GM23338 (cell line): ENCODE measurements around the gene RAD18. TPM values are rescaled to one million over a fixed set of nuclear protein-coding genes. Genes with fewer than 3 reads are reported as not detected.

Experiments
- ATAC-seq: fragments of 200-7000 bp; cut with Tn5 transposase; 3 replicates; pipeline ENCODE4 v1.9.1; 2020
- DNase-seq: peaks from one replicate; pipeline ENCODE4 v3.0.0-alpha.2; 2015; ENCODE audit warnings: low spot score
- H2AFZ ChIP-seq: fragments of 200-600 bp; sonication (generic); 2 replicates; pipeline ENCODE4 v1.8.0; 2016; ENCODE audit warnings: antibody characterized with exemption, mild to moderate bottlenecking, moderate library complexity
- H3F3A ChIP-seq: fragments of 200-600 bp; sonication (generic); replicated peaks from 2 replicates; pipeline ENCODE4 v1.8.0; 2017; ENCODE audit warnings: antibody characterized with exemption, mixed run types, low read depth
- H3K27ac ChIP-seq: fragments of 200-600 bp; sonication (generic); 2 replicates; pipeline ENCODE4 v1.6.1; 2016; ENCODE audit warnings: low read depth
- H3K27me3 ChIP-seq: fragments of 200-600 bp; sonication (generic); 2 replicates; pipeline ENCODE4 v1.8.0; 2016; ENCODE audit warnings: mild to moderate bottlenecking, mixed run types, moderate library complexity; ENCODE audit not compliant: insufficient read depth
- H3K36me3 ChIP-seq: fragments of 200-600 bp; sonication (generic); 2 replicates; pipeline ENCODE4 v1.8.0; 2016; ENCODE audit warnings: mild to moderate bottlenecking; ENCODE audit not compliant: insufficient read depth
- H3K4me1 ChIP-seq: fragments of 200-600 bp; sonication (generic); 2 replicates; pipeline ENCODE4 v1.8.0; 2016; ENCODE audit warnings: mild to moderate bottlenecking, moderate library complexity; ENCODE audit not compliant: insufficient read depth
- H3K4me2 ChIP-seq: fragments of 200-600 bp; sonication (generic); 2 replicates; pipeline ENCODE4 v1.7.1; 2017; ENCODE audit warnings: mixed run types
- H3K4me3 ChIP-seq: fragments of 200-600 bp; sonication (generic); 2 replicates; pipeline ENCODE4 v1.6.1; 2016; ENCODE audit warnings: mixed run types
- H3K79me2 ChIP-seq: fragments of 200-600 bp; sonication (generic); replicated peaks from 2 replicates; pipeline ENCODE4 v1.8.0; 2017; ENCODE audit warnings: mild to moderate bottlenecking; ENCODE audit not compliant: insufficient read depth
- H3K9me2 ChIP-seq: fragments of 200-600 bp; sonication (generic); 2 replicates; pipeline ENCODE4 v1.8.0; 2017; ENCODE audit not compliant: insufficient read depth
- H4K20me1 ChIP-seq: fragments of 200-600 bp; sonication (generic); replicated peaks from 2 replicates; pipeline ENCODE4 v1.8.0; 2017; ENCODE audit warnings: mild to moderate bottlenecking; ENCODE audit not compliant: insufficient read depth
- H3K27ac Mint-ChIP-seq: 2 replicates; pipeline ENCODE4 v1.8.0; 2020; ENCODE audit warnings: inconsistent platforms, mild to moderate bottlenecking, moderate library complexity, mixed read lengths
- H3K27me3 Mint-ChIP-seq: 3 replicates; pipeline ENCODE4 v1.8.0; 2022; ENCODE audit warnings: low read depth, mild to moderate bottlenecking, moderate library complexity, mixed read lengths, inconsistent platforms; ENCODE audit not compliant: insufficient read depth, poor library complexity
- H3K36me3 Mint-ChIP-seq: 3 replicates; pipeline ENCODE4 v1.8.0; 2021; ENCODE audit warnings: low read depth, mild to moderate bottlenecking, inconsistent platforms, moderate library complexity, mixed read lengths
- H3K4me1 Mint-ChIP-seq: 3 replicates; pipeline ENCODE4 v1.8.0; 2020; ENCODE audit warnings: mild to moderate bottlenecking, inconsistent platforms, mixed read lengths
- H3K4me3 Mint-ChIP-seq: 3 replicates; pipeline ENCODE4 v1.8.0; 2021; ENCODE audit warnings: moderate library complexity, mild to moderate bottlenecking, inconsistent platforms, mixed read lengths
- H3K9me3 Mint-ChIP-seq: 3 replicates; pipeline ENCODE4 v1.8.0; 2020; ENCODE audit warnings: moderate library complexity, mild to moderate bottlenecking, inconsistent platforms, mixed read lengths
- CREB1 ChIP-seq: fragments of 250-450 bp; sonication (Bioruptor Pico); IDR thresholded peaks from 2 replicates; pipeline ENCODE4 v1.5.0; 2020; ENCODE audit warnings: low read depth, mild to moderate bottlenecking, moderate library complexity
- EZH2 ChIP-seq: fragments of 200-600 bp; sonication (generic); IDR thresholded peaks from one replicate; pipeline ENCODE4 v1.8.0; 2017; ENCODE audit warnings: antibody characterized with exemption, mild to moderate bottlenecking, low read depth; ENCODE audit not compliant: unreplicated experiment
- EZH2phosphoT487 ChIP-seq: fragments of 200-600 bp; sonication (generic); IDR thresholded peaks from one replicate; pipeline ENCODE4 v1.8.1; 2018; ENCODE audit warnings: antibody characterized with exemption; ENCODE audit not compliant: unreplicated experiment
- JUNB ChIP-seq: IDR thresholded peaks from one replicate; pipeline ENCODE4 v1.6.1; 2016; ENCODE audit warnings: antibody characterized with exemption; ENCODE audit not compliant: unreplicated experiment
- NANOG ChIP-seq: IDR thresholded peaks from 2 replicates; pipeline ENCODE4 v1.6.1; 2016; ENCODE audit warnings: antibody characterized with exemption, borderline replicate concordance
- POLR2AphosphoS5 ChIP-seq: IDR thresholded peaks from 2 replicates; pipeline ENCODE4 v1.6.1; 2016; ENCODE audit warnings: antibody characterized with exemption, low read depth
- REST ChIP-seq: IDR thresholded peaks from one replicate; pipeline ENCODE4 v1.6.1; 2018; ENCODE audit warnings: antibody characterized with exemption; ENCODE audit not compliant: unreplicated experiment
- STAT1 ChIP-seq: IDR thresholded peaks from one replicate; pipeline ENCODE4 v1.6.1; 2016; ENCODE audit warnings: antibody characterized with exemption; ENCODE audit not compliant: unreplicated experiment
- ZNF114 ChIP-seq: fragments of 250-450 bp; sonication (Bioruptor Pico); IDR thresholded peaks from 2 replicates; pipeline ENCODE4 v1.5.0; 2020; ENCODE audit warnings: mild to moderate bottlenecking, moderate library complexity
- ZNF331 ChIP-seq: fragments of 250-450 bp; sonication (Bioruptor Pico); IDR thresholded peaks from 2 replicates; pipeline ENCODE4 v1.5.0; 2020; ENCODE audit warnings: low read depth, mild to moderate bottlenecking, moderate library complexity
- ZNF462 ChIP-seq: fragments of 250-450 bp; sonication (Bioruptor Pico); IDR thresholded peaks from 2 replicates; pipeline ENCODE4 v1.5.0; 2020; ENCODE audit warnings: mild to moderate bottlenecking, moderate library complexity
- polyA plus RNA-seq: library from polyadenylated mRNA; unstranded; fragments of >200 nt; fragmentation: Nextera tagmentation; extraction: Ambion mirVana; gene quantifications from 2 replicates; pipeline ENCODE4 v1.2.1, GENCODE V29; 2016
- total RNA-seq: library from RNA; depleted of rRNA; stranded (reverse); fragments of >200 nt; shearing (Covaris generic); gene quantifications from 2 replicates; pipeline ENCODE4 v1.2.3, GENCODE V29; 2014
- TF ChIP-seq, protein P1 (sequence below), 2 experiments: fragments of 200-600 bp in 1 of 2; sonication (generic) in 1 of 2; conservative IDR thresholded peaks; 2 replicates each; pipeline versions ENCODE4 v1.5.1 to v1.6.1; 2016 to 2017; ENCODE audit warnings: antibody characterized with exemption in 2 of 2, low read depth in 2 of 2, mild to moderate bottlenecking in 2 of 2, moderate library complexity in 1 of 2
- TF ChIP-seq, protein P2 (sequence below): IDR thresholded peaks from 2 replicates; pipeline ENCODE4 v1.6.1; 2016; ENCODE audit warnings: antibody characterized with exemption

The RAD18 gene
- total and polyA plus RNA-seq, 2 experiments from 2014 or later: 25.4 to 40.1 TPM

DNA sequence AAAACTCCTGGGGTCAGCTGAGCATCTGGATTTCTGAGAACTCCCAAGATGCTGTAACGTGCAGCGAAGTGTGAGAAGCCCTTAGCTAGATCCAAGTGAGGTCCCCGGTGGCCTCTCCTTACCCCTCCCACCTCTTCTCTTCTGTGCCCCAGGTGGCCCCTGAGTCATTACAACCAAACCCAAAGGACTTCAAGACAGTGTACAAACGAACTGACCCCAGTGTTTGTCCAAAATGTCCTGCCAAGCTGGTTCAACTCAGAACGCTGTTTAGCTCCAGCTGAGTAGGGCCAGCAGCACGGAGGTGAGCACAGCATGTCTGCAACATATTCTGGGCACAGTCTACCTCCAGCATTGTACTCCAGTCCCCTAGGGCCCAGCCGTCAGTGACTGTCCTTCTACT, 119.9 kb downstream of the RAD18 start:
- H3K27me3 Mint-ChIP-seq: peaks cover 3% of the 10 kb centered on the region
- H3K27ac Mint-ChIP-seq: no peak overlapping the region
- no peak overlapping the region for H3K4me3 Mint-ChIP-seq
- Histone ChIP-seq H3K36me3 (no peaks in the 10 kb centered on the region; the same call in 1 of the 2 replicates), H3K27ac (no peak overlapping the region), H4K20me1 (no peaks in the 10 kb centered on the region), H2AFZ (no peak overlapping the region), H3K4me2 (no peak overlapping the region), H3F3A (no peaks in the 10 kb centered on the region), H3K4me3 (no peak overlapping the region), H3K79me2 (no peaks in the 10 kb centered on the region), H3K27me3 (no peaks in the 10 kb centered on the region), H3K9me2 (peaks cover 6% of the 10 kb centered on the region; the same call in 1 of the 2 replicates), H3K4me1 (peaks cover 9% of the 10 kb centered on the region; the same call in 1 of the 2 replicates)
- no peaks in the 10 kb centered on the region for H3K9me3 Mint-ChIP-seq
- no peak for TF ChIP-seq EZH2
- no peak for TF ChIP-seq EZH2phosphoT487
- TF ChIP-seq CREB1: no peak
- TF ChIP-seq ZNF114 (CRISPR knock-in tag): no peak
- TF ChIP-seq, protein P1, sequence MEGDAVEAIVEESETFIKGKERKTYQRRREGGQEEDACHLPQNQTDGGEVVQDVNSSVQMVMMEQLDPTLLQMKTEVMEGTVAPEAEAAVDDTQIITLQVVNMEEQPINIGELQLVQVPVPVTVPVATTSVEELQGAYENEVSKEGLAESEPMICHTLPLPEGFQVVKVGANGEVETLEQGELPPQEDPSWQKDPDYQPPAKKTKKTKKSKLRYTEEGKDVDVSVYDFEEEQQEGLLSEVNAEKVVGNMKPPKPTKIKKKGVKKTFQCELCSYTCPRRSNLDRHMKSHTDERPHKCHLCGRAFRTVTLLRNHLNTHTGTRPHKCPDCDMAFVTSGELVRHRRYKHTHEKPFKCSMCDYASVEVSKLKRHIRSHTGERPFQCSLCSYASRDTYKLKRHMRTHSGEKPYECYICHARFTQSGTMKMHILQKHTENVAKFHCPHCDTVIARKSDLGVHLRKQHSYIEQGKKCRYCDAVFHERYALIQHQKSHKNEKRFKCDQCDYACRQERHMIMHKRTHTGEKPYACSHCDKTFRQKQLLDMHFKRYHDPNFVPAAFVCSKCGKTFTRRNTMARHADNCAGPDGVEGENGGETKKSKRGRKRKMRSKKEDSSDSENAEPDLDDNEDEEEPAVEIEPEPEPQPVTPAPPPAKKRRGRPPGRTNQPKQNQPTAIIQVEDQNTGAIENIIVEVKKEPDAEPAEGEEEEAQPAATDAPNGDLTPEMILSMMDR (conservative IDR thresholded peaks at IDR 0.05; ENCODE audit: low read depth in 2 of 2): no peak
- no peak for TF ChIP-seq REST
- no peak for TF ChIP-seq POLR2AphosphoS5
- TF ChIP-seq STAT1: no peak
- TF ChIP-seq, protein P2, sequence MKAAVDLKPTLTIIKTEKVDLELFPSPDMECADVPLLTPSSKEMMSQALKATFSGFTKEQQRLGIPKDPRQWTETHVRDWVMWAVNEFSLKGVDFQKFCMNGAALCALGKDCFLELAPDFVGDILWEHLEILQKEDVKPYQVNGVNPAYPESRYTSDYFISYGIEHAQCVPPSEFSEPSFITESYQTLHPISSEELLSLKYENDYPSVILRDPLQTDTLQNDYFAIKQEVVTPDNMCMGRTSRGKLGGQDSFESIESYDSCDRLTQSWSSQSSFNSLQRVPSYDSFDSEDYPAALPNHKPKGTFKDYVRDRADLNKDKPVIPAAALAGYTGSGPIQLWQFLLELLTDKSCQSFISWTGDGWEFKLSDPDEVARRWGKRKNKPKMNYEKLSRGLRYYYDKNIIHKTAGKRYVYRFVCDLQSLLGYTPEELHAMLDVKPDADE: no peak
- TF ChIP-seq JUNB: no peak
- no peak for TF ChIP-seq ZNF331 (CRISPR knock-in tag)
- TF ChIP-seq NANOG: no peak
- no peak for TF ChIP-seq ZNF462 (CRISPR knock-in tag)
- DNase-seq: no peak
- ATAC-seq: no peak
- no peaks in the 10 kb centered on the region for H3K36me3 Mint-ChIP-seq
- peaks cover 7% of the 10 kb centered on the region; the same call in 2 of the 3 replicates for H3K4me1 Mint-ChIP-seq
